Kasumi-1 (cell line): ENCODE data around the gene VMP1.
"Not testable (repeated sequence)": the region's sequence is repeated elsewhere in the genome, so short reads cannot be mapped to it uniquely, and the experiment has no call there.

Experiments used
- DNase-seq, 2 experiments: peaks; one replicate each; lab custom pipeline; 2025; lab: John Stamatoyannopoulos, UW

Gene VMP1

DNA sequence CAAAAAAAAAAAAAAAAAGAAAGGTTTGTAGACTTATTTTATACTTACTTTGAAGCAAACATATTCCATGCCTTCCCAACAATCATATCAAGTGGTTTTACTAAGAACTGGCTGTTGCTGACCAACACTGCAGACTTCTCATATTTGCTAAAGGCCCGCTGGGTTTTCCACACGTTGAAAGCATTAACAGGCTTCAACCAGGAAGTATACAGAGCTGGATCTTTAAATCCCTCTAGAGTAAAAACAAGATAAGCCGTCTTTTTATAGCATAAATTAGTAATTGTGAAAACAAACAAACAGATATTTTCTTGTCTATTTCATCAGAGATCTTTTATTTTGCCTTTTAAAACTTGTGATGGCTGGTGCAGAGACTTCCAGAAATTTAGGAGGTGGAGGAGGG lies 156.2 kb downstream of the VMP1 start:
- DNase-seq: no peak

DNA sequence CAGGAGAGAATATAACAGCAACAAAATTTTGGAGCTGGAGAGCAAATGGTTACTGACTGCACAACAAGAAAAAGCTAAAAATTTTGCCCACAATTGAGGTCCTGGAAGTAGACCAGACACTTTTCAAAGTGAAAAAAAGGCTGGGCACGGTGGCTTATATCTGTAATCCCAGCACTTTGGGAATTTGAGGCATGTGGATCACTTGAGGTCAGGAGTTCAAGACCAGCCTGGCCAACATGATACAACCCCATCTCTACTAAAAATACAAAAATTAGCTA lies 162.4 kb downstream of the VMP1 start:
- DNase-seq: no peak

DNA sequence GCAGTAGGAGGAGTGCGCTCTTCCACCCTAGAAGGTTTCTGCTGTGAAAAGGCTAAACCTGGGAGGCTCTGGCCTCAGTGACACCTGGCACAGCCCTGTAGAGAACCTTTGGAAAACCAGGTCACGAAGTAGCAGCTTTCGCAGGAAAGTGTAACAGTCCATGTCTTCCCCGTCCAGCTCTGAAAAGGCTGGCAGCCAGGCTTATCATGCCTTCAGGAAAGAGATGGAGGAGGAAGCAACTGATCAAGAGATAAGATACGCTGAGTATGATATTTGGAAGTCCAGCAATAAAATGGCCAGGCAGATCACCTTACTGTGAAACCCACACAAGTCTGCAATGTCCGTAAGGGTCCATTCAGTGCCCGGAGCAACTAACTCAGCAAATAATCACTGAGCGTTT lies 163.0 kb downstream of the VMP1 start:
- no peak for DNase-seq

DNA sequence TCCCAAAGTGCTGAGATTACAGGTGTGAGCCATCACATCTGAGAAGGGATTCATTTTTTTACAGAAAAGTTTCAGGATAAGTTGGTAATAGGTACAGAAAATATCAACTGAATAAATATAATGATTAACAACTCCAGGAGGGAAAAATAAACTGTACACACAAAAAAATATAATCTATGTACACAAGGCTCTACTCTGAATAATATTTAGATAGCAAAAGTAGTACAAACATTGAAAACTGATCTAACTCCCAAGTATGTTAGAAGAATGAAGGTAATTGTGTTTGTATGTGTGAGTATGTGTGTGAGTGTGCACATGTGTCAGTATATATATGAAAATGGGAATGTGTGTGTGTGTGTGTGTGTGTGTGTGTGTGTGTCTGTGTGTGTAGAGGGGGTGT lies 164.9 kb downstream of the VMP1 start:
- DNase-seq: no peak

DNA sequence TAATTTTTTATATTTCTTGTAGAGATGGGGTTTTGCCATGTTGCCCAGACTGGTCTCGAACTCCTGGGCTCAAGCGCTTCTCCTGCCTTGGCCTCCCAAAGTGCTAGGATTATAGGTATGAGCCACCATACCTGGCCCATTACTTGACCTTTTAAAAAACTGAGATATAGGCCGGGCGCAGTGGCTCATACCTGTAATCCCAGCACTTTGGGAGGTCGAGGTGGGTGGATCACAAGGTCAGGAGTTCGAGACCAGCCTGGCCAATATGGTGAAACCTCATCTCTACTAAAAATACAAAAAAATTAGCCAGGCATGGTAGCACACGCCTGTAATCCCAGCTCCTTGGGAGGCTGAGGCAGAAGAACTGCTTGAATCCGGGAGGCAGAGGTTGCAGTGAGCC lies 166.0 kb downstream of the VMP1 start:
- not testable (repeated sequence) for DNase-seq

DNA sequence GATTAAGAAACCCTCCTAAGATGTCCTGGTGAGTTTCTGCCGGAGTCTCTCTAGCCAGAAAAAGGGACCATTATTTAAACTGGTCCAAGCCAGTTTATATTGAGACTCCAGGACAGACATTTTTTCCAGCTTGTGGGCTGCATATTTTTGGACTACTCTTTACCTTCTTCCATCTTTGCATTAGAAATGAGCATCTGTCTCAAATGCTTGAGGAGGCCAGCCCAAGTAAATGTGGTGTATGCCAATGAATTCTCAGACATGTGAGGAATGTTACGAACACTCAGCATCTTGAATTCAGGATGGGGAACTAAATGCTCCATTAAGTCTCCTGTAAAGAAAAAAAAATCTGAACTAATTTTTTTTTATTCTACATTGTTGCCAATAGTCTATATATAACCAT lies 166.9 kb downstream of the VMP1 start:
- DNase-seq: no peak

DNA sequence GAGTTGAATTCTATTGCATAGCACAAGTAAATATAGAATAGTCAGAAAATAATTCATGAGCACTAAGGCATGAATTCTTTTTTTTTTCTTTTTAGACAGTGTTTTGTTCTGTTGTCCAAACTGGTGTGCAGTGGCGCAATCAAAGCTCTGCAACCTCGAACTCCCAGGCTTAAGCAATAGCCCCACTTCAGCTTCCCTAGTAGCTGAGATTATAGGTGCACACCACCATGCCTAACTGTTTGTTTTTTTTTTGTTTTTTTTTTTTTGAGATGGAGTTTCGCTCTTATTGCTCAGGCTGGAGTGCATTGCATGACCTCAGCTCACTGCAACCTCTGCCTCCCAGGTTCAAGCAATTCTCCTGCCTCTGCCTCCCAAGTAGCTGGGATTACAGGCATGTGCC lies 168.7 kb downstream of the VMP1 start:
- no peak for DNase-seq

DNA sequence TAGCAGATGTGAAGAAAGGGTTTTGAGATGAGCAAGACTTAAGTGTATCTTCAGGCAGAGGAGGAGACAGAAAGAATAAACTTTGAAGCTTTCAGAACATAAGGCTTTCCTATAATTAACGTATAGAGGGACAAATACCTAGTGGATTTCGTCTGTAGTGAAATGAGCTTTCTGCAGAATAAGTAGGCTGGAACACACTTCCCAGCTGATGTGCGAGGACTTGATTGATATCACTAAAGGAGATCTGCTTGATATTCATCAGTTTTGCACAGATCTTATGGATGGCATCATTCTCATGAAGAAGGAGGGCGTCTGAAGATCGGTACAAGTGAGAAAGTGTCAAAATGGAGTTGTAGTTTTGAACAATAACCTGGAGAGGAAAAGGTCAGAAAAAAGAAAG lies 170.5 kb downstream of the VMP1 start:
- DNase-seq: no peak

DNA sequence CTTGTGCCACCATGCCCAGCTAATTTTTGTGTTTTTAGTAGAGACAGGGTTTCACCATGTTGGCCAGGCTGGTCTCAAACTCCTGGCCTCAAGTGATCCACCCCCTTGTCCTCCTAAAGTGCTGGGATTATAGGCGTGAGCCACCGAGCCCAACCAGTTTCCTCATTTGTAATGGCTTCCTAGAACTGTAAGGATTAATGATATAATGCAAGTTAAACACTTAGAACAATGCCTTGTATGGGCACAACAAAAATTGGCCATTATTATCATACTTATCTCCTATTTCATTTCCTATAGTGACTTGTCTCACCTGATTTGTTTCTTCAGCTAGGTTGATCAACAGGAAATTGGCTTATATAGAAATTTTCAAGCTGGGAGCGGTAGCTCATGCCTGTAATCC lies 171.2 kb downstream of the VMP1 start:
- DNase-seq: no peak

DNA sequence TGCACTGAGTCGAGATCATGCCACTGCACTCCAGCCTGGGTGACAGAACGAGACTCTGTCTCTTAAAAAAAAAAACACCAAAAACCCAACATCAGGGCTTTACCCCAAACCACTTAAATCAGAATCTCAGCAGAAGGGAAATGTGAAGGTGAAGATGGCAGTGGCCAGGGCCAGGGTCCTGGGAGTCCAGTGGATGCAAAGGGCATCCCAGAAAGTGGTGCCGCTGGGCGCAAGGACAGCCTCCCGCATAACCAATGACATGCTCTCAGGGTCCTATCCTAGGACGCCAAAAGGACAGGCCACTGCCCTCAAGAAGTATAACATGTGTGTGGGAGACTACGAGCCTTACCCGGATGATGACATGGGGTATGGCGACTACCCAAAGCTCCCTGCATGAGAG lies 177.4 kb downstream of the VMP1 start:
- DNase-seq: no peak

DNA sequence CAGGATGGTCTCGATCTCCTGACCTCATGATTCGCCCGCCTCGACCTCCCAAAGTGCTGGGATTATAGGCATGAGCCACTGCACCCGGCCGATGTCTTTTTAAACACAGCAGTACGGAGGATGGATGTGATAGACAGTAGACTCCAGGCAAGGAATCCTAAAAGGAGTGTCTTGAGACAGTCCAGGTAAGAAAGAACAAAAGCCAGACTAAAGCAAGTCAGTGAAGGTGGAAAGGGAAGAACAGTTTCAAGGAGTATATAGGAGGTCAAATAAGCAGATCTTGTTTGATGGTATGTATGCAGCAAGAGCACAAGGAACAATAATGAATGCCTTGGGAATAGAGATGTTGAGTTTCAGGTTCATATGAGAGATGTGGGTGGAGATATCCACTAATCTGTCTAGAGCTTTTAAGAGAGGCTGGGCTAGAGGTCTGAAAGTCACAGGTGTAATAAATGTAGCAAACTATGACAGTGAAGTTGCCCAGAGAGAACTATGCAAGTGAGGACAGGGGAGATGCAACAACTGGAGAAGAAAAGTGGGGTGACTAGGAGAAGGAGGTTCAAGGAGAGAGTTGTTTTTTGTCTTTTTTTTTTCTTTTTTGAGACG lies 180.8 kb downstream of the VMP1 start:
- no peak for DNase-seq

DNA sequence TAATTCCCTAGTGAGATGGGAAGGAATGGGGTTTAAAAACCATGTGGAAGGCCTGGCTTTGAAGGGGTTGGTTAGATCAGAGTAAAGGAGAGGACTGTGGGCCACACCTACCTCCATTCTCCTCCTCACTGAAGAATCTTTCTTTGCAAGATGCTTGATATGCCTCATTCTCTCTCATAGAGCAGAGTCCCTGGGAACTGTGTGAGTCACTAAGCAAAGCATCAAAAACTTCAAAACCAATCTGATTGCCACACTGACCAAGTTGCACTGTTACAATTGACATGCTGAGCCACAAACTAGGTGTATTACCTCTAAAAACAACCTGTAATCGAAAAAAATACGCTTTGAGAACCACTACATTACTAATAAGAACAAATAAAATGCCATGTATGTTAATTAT lies 183.3 kb downstream of the VMP1 start:
- DNase-seq: no peak
